ENCODE data around the gene RFXANK. TPM values are rescaled to one million over a fixed set of nuclear protein-coding genes. Genes with fewer than 3 reads are reported as not detected.

RFXANK gene
- polyA plus RNA-seq, 1 donor from 2014 or later: 40.0 TPM

GRCh38 chr19:19154768-19155494 is 37.1 kb upstream of the RFXANK start:
- Histone ChIP-seq H3K9me3 (ENCODE audit: low read length) (no peaks in the 10 kb centered on the region), H3K9ac (ENCODE audit: low read length) (no peak overlapping the region), H4K20me1 (ENCODE audit: insufficient read depth) (no peaks in the 10 kb centered on the region), H3K9me2 (ENCODE audit: insufficient read depth, low read length) (no peaks in the 10 kb centered on the region), H3K4me3 (ENCODE audit: low read length) (no peak overlapping the region), H3K27ac (ENCODE audit: low read length) (no peak overlapping the region), H2AFZ (ENCODE audit: low read depth, low read length) (no peak overlapping the region), H3K36me3 (ENCODE audit: insufficient read depth, low read length) (no peaks in the 10 kb centered on the region), H3K4me2 (ENCODE audit: low read length) (no peak overlapping the region), H3K79me2 (replicated peaks; ENCODE audit: insufficient read depth, low read length) (no peaks in the 10 kb centered on the region), H3K27me3 (ENCODE audit: insufficient read depth, low read depth, low read length) (no peaks in the 10 kb centered on the region), H3F3A (ENCODE audit: insufficient read depth, low read length, poor library complexity, severe bottlenecking) (no peaks in the 10 kb centered on the region)
- no peak for TF ChIP-seq POLR2AphosphoS5 (IDR thresholded peaks at IDR 0.05)
- no peak for TF ChIP-seq EZH2 (IDR thresholded peaks at IDR 0.05; ENCODE audit: borderline replicate concordance, insufficient read depth, low read length, poor library complexity, severe bottlenecking)
- TF ChIP-seq RAD21 (conservative IDR thresholded peaks at IDR 0.05): no peak
- TF ChIP-seq TAF1 (IDR thresholded peaks at IDR 0.05; ENCODE audit: low read depth): no peak
- no peak for TF ChIP-seq EP300 (conservative IDR thresholded peaks at IDR 0.05; ENCODE audit: poor library complexity, severe bottlenecking)
- TF ChIP-seq SMC3 (conservative IDR thresholded peaks at IDR 0.05; ENCODE audit: poor library complexity): no peak
- TF ChIP-seq, protein P1, sequence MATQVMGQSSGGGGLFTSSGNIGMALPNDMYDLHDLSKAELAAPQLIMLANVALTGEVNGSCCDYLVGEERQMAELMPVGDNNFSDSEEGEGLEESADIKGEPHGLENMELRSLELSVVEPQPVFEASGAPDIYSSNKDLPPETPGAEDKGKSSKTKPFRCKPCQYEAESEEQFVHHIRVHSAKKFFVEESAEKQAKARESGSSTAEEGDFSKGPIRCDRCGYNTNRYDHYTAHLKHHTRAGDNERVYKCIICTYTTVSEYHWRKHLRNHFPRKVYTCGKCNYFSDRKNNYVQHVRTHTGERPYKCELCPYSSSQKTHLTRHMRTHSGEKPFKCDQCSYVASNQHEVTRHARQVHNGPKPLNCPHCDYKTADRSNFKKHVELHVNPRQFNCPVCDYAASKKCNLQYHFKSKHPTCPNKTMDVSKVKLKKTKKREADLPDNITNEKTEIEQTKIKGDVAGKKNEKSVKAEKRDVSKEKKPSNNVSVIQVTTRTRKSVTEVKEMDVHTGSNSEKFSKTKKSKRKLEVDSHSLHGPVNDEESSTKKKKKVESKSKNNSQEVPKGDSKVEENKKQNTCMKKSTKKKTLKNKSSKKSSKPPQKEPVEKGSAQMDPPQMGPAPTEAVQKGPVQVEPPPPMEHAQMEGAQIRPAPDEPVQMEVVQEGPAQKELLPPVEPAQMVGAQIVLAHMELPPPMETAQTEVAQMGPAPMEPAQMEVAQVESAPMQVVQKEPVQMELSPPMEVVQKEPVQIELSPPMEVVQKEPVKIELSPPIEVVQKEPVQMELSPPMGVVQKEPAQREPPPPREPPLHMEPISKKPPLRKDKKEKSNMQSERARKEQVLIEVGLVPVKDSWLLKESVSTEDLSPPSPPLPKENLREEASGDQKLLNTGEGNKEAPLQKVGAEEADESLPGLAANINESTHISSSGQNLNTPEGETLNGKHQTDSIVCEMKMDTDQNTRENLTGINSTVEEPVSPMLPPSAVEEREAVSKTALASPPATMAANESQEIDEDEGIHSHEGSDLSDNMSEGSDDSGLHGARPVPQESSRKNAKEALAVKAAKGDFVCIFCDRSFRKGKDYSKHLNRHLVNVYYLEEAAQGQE (IDR thresholded peaks at IDR 0.05; ENCODE audit: borderline replicate concordance): no peak
- TF ChIP-seq MXI1 (conservative IDR thresholded peaks at IDR 0.05; ENCODE audit: poor library complexity, severe bottlenecking): no peak
- TF ChIP-seq CTCF (IDR thresholded peaks at IDR 0.05; ENCODE audit: poor library complexity, severe bottlenecking): no peak

GRCh38 chr19:19155495-19156219 is 36.4 kb upstream of the RFXANK start:
- no peak overlapping the region for H3K4me3 ChIP-seq (ENCODE audit: low read length)
- no peaks in the 10 kb centered on the region for H3K36me3 ChIP-seq (ENCODE audit: insufficient read depth, low read length)
- no peak overlapping the region for H2AFZ ChIP-seq (ENCODE audit: low read depth, low read length)
- H3K9me3 ChIP-seq (ENCODE audit: low read length): no peaks in the 10 kb centered on the region
- no peak overlapping the region for H3K4me2 ChIP-seq (ENCODE audit: low read length)
- no peaks in the 10 kb centered on the region for H3K27me3 ChIP-seq (ENCODE audit: insufficient read depth, low read depth, low read length)
- H4K20me1 ChIP-seq (ENCODE audit: insufficient read depth): no peaks in the 10 kb centered on the region
- no peak overlapping the region for H3K9ac ChIP-seq (ENCODE audit: low read length)
- H3F3A ChIP-seq (ENCODE audit: insufficient read depth, low read length, poor library complexity, severe bottlenecking): no peaks in the 10 kb centered on the region
- TF ChIP-seq CTCF (IDR thresholded peaks at IDR 0.05; ENCODE audit: poor library complexity, severe bottlenecking) (no peak), SMC3 (conservative IDR thresholded peaks at IDR 0.05; ENCODE audit: poor library complexity) (no peak), POLR2AphosphoS5 (IDR thresholded peaks at IDR 0.05) (no peak), MXI1 (conservative IDR thresholded peaks at IDR 0.05; ENCODE audit: poor library complexity, severe bottlenecking) (no peak), EZH2 (IDR thresholded peaks at IDR 0.05; ENCODE audit: borderline replicate concordance, insufficient read depth, low read length, poor library complexity, severe bottlenecking) (no peak), RAD21 (conservative IDR thresholded peaks at IDR 0.05) (no peak), EP300 (conservative IDR thresholded peaks at IDR 0.05; ENCODE audit: poor library complexity, severe bottlenecking) (no peak)
- H3K27ac ChIP-seq (ENCODE audit: low read length): no peak overlapping the region
- H3K79me2 ChIP-seq (replicated peaks; ENCODE audit: insufficient read depth, low read length): no peaks in the 10 kb centered on the region
- no peaks in the 10 kb centered on the region for H3K9me2 ChIP-seq (ENCODE audit: insufficient read depth, low read length)
